Heart right ventricle (tissue), 16 donors: ENCODE data around the gene WDR5B. TPM values are rescaled to one million over a fixed set of nuclear protein-coding genes. Genes with fewer than 3 reads are reported as not detected.
"Not testable (repeated sequence)": the region's sequence is repeated elsewhere in the genome, so short reads cannot be mapped to it uniquely, and the experiment has no call there.

Experiments
- ATAC-seq, 8 donors: fragments of 200-7000 bp; cut with Tn5 transposase; one replicate each; pipeline ENCODE4 v1.9.1; 2020; ENCODE audit warnings: mild to moderate bottlenecking in 8 of 8, moderate library complexity in 8 of 8, moderate number of reproducible peaks in 1 of 8
- DNase-seq, 2 donors: peaks; one replicate each; pipeline ENCODE4 v3.0.0-alpha.2; 2020
- H3K27ac ChIP-seq, 10 donors: fragments of 200-600 bp; sonication (generic) in 2 of 10; one replicate each; pipeline versions ENCODE4 v1.5.0 to v1.8.0; 2020 to 2022; ENCODE audit warnings: mild to moderate bottlenecking in 3 of 10
- H3K27me3 ChIP-seq, 7 donors: fragments of 200-600 bp; one replicate each; pipeline ENCODE4 v1.8.0; 2021 to 2022; ENCODE audit warnings: mild to moderate bottlenecking in 2 of 7
- H3K36me3 ChIP-seq, 9 donors: fragments of 200-600 bp; sonication (generic) in 1 of 9; one replicate each; pipeline versions ENCODE4 v1.5.0 to v1.8.0; 2020 to 2022; ENCODE audit warnings: mild to moderate bottlenecking in 2 of 9
- H3K4me1 ChIP-seq, 9 donors: fragments of 200-600 bp; sonication (generic) in 1 of 9; one replicate each; pipeline versions ENCODE4 v1.5.0 to v1.8.0; 2020 to 2022; ENCODE audit warnings: mild to moderate bottlenecking in 4 of 9
- H3K4me3 ChIP-seq, 10 donors: fragments of 200-600 bp; sonication (generic) in 2 of 10; one replicate each; pipeline versions ENCODE4 v1.5.0 to v1.8.0; 2020 to 2022; ENCODE audit warnings: mild to moderate bottlenecking in 7 of 10, moderate library complexity in 2 of 10
- H3K9me3 ChIP-seq, 11 donors: fragments of 200-600 bp in 10 of 11; sonication (generic) in 2 of 11; one replicate each; pipeline versions ENCODE4 v1.5.0 to v1.8.0; 2013 to 2022; ENCODE audit warnings: mild to moderate bottlenecking in 2 of 11, control low read depth in 1 of 11, moderate library complexity in 1 of 11
- CTCF ChIP-seq, 9 donors: fragments of 200-600 bp; sonication (generic) in 2 of 9; IDR thresholded peaks; one replicate each; pipeline versions ENCODE4 v1.5.0 to v1.8.0; 2021 to 2022; ENCODE audit warnings: antibody characterized with exemption in 9 of 9, mild to moderate bottlenecking in 5 of 9, moderate library complexity in 1 of 9
- WGBS, 2 donors: extraction: QIAGEN DNeasy Blood & Tissue Kit; methylation state at CpG; one replicate each; pipeline ENCODE4 v1.1.7; 2013; ENCODE audit warnings: inconsistent platforms in 1 of 2; 5-methylcytosine and 5-hydroxymethylcytosine counted together
- intact Hi-C, 10 donors: fragments of 100-400 bp; cut with DNase I; formaldehyde crosslinking; loops; one replicate each; pipeline versions ENCODE4 v1.11.1 to v1.14.2; 2022
- polyA plus RNA-seq, 2 donors: library from polyadenylated mRNA; stranded (reverse); fragments of 200-250 nt; gene quantifications; one replicate each; pipeline ENCODE4 v1.2.3, GENCODE V29; 2013
- total RNA-seq, 10 donors: library from RNA; stranded (reverse); fragmentation: NEBNext Ultra II Directional in 3 of 10; extraction: Animal tissue kit (Norgen Biotek cat#: 25700) in 3 of 10; gene quantifications; one replicate each; pipeline versions ENCODE4 v1.2.1 to v1.2.4, GENCODE V29; 2021 to 2023
- donor health status: Arrhythmogenic right ventricular cardiomyopathy.
- donor health status: ischemic (EF 13 %, LVEDD 7.1; RV severe dilation, severe dysfunction).
- donor health status: healthy with polysubstance abuse.
- donor health status: DM: no; HTN: yes; CAD: no.
- donor health status: DM: no; HTN: no; CAD: no.
- donor health status: ischemic (EF 25% LVEDD 6.9; RV normal size, moderate dysfunction).
- donor health status: ischemic (EF 25% LVEDD 5.7; RV mildly dilated, moderate dysfunction).
- donor health status: healthy.
- donor health status: DM: yes; HTN: yes; CAD: no.
- donor health status: Ischemic cardiomyopathy.
- donor health status: ischemic (EF 35%, LVEDD 5.7; RV mildly dilated, moderate dysfunction).
- donor health status: nonischemic (EF 11% LVEDD 7.7; RV severe dilation, severe dysfunction).
- donor health status: DM: yes; HTN: yes; CAD: no.
- donor health status: PGD.
- donor health status: ischemic (EF 29% LVEDD 5.4; RV normal size, mild dysfunction).
- donor health status: nonischemic (EF 23%, LVEDD 6.1; RV moderate dilation, normal function).

The WDR5B gene
- total and polyA plus RNA-seq, 12 donors, result 1.8 to 3.9 (median 2.9) TPM

- intact Hi-C loops, result loop anchor here in 4 of 10 donors (5.0 to 10.0 kb wide), 3 partner anchors 56 to 218 kb away; partner anchors contain the start of gene KPNA1 (in 1 of the 4)
- Histone ChIP-seq H3K4me3 (no peak overlapping the region), H3K36me3 (peaks cover 0 to 100% (median 32%) of the 10 kb centered on the region in 9 donors), H3K4me1 (no peaks in the 10 kb centered on the region), H3K9me3 (no peaks in the 10 kb centered on the region), H3K27me3 (no peaks in the 10 kb centered on the region), H3K27ac (no peak overlapping the region)
- DNase-seq (peak in 1 of 2 donors; percentile 18), ATAC-seq (no peak)
- 62 to 78% methylated on average over 4 of the region's 4 CpGs for WGBS, 2 donors
- TF ChIP-seq CTCF (IDR thresholded peaks at IDR 0.05), result peak in 8 of 9 donors; percentile 20 to 59 (median 46)
Observed at GRCh38 chr3:122458992-122459391, 43.1 kb upstream of the WDR5B start.

GRCh38 chr3:122457706-122458105 is 41.8 kb upstream of the WDR5B start:
- ATAC-seq (no peak), DNase-seq (no peak)
- 97 to 99% methylated on average over 2 of the region's 2 CpGs for WGBS, 2 donors
- Histone ChIP-seq H3K36me3 (peaks cover 0 to 100% (median 43%) of the 10 kb centered on the region in 9 donors), H3K4me1 (no peaks in the 10 kb centered on the region), H3K9me3 (no peaks in the 10 kb centered on the region), H3K27me3 (no peaks in the 10 kb centered on the region), H3K4me3 (no peak overlapping the region), H3K27ac (no peak overlapping the region)
- intact Hi-C loops, result loop anchor here in 4 of 10 donors (5.0 to 10.0 kb wide), 3 partner anchors 57 to 220 kb away; partner anchors contain the start of gene KPNA1 (in 1 of the 4)
- no peak for TF ChIP-seq CTCF (IDR thresholded peaks at IDR 0.05)

GRCh38 chr3:122456074-122456473 is 40.2 kb upstream of the WDR5B start:
- H3K36me3 ChIP-seq, result peaks cover 0 to 98% (median 33%) of the 10 kb centered on the region in 9 donors

DNA sequence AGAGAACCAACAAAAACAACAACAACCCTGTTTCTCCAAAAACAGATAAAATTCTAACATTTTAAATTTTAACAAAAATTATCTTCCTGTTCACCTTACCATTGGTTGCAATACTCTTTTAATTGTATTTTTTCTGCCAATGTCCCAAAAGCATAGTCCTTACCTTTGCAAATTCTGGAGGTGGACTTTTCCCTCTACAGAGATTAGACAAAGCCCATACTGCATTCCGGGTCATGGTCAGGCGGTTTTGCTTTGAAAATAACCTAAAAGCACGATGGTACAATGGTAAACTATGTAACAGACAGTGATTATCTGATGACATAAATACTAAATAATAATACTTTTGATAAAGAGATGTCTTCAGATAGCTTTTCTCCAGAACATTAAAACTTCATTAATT is 35.5 kb upstream of the WDR5B start:
- no peak for DNase-seq
- no peak for ATAC-seq
- H3K27ac ChIP-seq, result no peak overlapping the region
- H3K36me3 ChIP-seq, result peaks cover 0 to 97% (median 30%) of the 10 kb centered on the region in 9 donors
- intact Hi-C loops, result loop anchor here in 2 of 10 donors (10.0 kb wide), 2 partner anchors 63 to 223 kb away; partner anchors contain the start of gene KPNA1 (in 1 of the 2)
- H3K27me3 ChIP-seq, result no peaks in the 10 kb centered on the region
- H3K4me3 ChIP-seq, result no peak overlapping the region
- TF ChIP-seq CTCF (IDR thresholded peaks at IDR 0.05), result no peak
- peaks cover 0 to 5% (median 0%) of the 10 kb centered on the region in 9 donors for H3K4me1 ChIP-seq
- H3K9me3 ChIP-seq, result peaks cover 0 to 4% (median 0%) of the 10 kb centered on the region in 11 donors
- WGBS, 2 donors, result 89 to 91% methylated on average over 3 of the region's 3 CpGs

More at GRCh38 chr3:122456074-122456473, 40.2 kb upstream of the WDR5B start:
- Histone ChIP-seq H3K4me1 (no peaks in the 10 kb centered on the region), H3K27ac (no peak overlapping the region), H3K4me3 (no peak overlapping the region), H3K27me3 (no peaks in the 10 kb centered on the region), H3K9me3 (no peaks in the 10 kb centered on the region)
- no peak for TF ChIP-seq CTCF (IDR thresholded peaks at IDR 0.05)
- DNase-seq (no peak), ATAC-seq (no peak)
- intact Hi-C loops, result loop anchor here in 4 of 10 donors (5.0 to 10.0 kb wide), 3 partner anchors 59 to 221 kb away; partner anchors contain the start of gene KPNA1 (in 1 of the 4)

- peaks cover 0 to 96% (median 49%) of the 10 kb centered on the region in 9 donors for H3K36me3 ChIP-seq
- WGBS, 2 donors, result 98% methylated on average over 6 of the region's 6 CpGs
- H3K27ac ChIP-seq, intact Hi-C loops, H3K4me3 ChIP-seq, DNase-seq, H3K4me1 ChIP-seq, H3K27me3 ChIP-seq, ATAC-seq: not testable (repeated sequence)
- peaks cover 0 to 14% (median 3%) of the 10 kb centered on the region in 11 donors for H3K9me3 ChIP-seq
Observed at GRCh38 chr3:122448218-122448617, 32.4 kb upstream of the WDR5B start.

DNA sequence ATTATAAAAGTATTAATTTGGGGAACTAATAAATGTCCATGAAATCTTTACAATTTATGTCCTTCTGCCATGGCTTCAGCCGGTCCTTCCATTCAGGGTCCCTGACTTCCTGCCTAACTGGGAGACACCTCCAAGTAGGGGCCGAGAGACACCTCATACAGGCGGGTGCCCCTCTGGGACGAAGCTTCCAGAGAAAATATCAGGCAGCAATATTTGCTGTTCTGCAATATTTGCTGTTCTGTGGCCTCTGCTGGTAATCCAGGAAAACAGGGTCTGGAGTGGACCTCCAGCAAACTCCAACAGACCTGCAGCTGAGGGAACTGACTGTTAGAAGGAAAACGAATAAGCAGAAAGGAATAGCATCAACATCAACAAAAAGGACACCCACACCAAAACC is 28.6 kb upstream of the WDR5B start:
- DNase-seq, H3K27ac ChIP-seq, H3K4me3 ChIP-seq, ATAC-seq, intact Hi-C loops, H3K4me1 ChIP-seq, H3K27me3 ChIP-seq: not testable (repeated sequence)
- WGBS, 2 donors, result 97 to 98% methylated on average over 5 of the region's 5 CpGs
- Histone ChIP-seq H3K9me3 (peaks cover 0 to 14% (median 3%) of the 10 kb centered on the region in 11 donors), H3K36me3 (peaks cover 0 to 99% (median 41%) of the 10 kb centered on the region in 9 donors)

DNA sequence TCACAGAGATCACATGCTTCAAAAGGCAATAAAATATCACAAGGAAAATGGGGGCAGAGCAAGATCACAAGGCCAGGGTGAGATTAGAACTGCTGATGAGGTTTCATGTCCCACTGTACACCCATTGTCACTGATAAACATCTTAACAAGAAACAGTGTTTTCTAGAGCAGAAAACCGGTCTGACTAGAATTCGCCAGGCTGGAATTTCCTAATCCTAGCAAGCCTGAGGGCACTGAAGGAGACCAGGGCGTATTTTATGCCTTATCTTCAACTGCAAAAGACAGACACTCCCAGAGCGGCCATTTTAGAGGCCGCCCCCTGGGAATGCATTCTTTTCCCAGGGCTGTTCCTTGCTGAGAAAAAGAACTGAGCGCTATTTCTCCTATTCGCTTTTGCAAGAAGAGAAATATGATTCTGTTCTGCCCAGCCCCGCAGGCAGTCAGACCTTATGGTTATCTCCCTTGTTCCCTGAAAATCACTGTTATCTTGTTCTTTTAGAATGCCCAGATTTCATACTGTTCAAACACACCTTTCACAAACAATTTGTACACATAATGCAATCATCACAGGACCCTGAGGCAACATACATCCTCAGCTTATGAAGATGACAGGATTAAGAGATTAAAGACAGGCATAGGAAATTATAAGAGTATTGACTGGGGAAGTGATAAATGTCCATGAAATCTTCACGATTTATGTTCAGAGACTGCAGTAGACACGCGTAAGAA is 28.1 kb upstream of the WDR5B start:
- WGBS, 2 donors, result 96 to 97% methylated on average over 11 of the region's 11 CpGs
- H3K4me3 ChIP-seq, H3K27ac ChIP-seq, DNase-seq, ATAC-seq, intact Hi-C loops, H3K27me3 ChIP-seq, H3K4me1 ChIP-seq: not testable (repeated sequence)
- Histone ChIP-seq H3K36me3 (peaks cover 0 to 99% (median 41%) of the 10 kb centered on the region in 9 donors), H3K9me3 (peaks cover 0 to 14% (median 3%) of the 10 kb centered on the region in 11 donors)
